Pons (tissue), 1 donor: ENCODE results near the gene TAF3.
"Not testable (repeated sequence)": the region's sequence is repeated elsewhere in the genome, so short reads cannot be mapped to it uniquely, and the experiment has no call there.

ENCODE experiments used
- DNase-seq: peaks from one replicate; pipeline ENCODE4 v3.0.0-alpha.2; 2016; ENCODE audit warnings: low spot score

TAF3 gene

DNA sequence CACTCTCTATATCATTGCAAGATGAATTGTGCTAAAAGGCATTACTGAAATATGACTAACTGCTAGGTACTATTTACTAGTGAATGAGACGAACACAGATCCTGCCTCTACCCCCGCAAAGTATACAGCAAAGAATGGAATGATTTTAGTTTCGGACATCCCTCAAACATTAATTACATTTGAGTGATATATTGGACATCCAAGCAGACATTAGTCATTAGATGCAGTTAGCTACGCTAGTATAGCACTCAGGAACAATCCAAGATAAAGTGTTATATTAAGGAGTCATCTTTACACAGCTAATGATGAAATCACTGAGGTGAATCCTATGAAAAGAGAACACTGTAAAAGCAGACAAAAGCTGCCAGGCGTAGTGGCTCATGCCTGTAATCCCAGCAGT is 7.3 kb upstream of the TAF3 start:
- no peak for DNase-seq

DNA sequence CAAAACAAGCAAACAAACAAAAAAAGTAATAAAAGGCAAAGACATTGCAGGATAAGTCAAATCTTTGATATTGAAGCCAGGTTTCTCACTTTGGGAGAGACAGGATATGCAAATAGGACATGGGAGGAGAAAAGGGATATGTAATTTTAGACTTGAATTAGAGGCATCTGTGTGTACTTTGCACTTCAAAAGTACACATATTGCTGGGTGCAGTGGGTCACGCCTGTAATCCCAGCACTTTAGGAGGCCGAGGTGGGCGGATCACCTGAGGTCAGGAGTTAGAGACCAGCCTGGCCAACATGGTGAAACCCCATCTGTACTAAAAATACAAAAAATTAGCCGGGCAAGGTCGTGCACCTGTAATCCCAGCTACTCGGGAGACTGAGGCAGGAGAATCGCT is 6.6 kb upstream of the TAF3 start:
- DNase-seq: not testable (repeated sequence)

DNA sequence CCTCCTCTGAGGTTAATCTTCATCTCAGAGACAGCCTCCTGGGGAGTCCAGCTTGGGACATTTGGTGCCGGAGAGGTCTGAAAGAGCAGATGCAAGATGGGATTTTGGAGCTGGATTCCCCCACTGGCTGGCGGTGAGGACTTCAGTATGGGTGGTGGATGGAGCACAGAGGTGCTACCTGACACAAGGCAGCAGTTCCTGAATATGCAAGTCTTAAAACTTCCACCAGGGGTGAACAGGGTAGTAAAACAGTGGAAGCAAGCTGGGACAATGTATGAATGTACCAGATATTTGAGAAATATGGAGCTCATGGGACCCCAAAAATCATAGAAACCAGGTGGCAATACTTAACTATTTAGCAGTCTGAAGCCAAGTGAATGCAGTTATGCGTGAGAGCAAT is 4.8 kb upstream of the TAF3 start:
- no peak for DNase-seq

DNA sequence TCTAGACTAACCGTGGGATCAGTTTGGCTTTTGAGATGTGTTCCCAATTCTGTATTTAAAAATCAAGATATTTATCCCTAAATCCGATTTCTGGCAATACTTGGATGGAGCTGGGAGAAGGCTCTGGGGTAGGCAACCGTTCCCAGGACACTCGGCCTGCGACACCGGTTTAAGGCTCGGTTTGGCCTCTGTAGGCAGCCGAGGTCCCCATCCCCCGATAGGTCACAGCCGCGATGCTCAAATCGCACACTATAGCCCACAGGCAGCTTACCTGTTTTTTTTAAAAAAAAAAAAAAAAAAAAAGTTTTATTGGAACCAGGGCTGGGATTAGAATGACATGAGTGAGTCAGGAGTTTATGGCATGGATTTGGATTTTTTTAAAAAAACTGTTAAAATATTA is 729 bp upstream of the TAF3 start:
- no peak for DNase-seq

DNA sequence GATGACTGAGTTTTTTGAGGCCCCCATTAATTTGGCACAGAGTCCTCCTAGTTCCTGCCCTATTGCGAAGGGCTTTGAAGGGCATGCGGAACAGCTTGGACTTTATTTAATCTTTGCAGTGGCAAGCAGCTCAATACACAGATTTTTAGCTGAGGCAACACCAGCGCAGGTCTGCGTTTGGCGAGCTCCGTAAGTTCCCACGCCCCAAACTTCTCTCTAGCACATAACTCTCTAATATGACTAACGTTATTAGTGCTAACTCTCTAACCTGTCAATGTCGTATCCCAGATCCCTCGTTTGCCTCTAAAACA is 366 bp upstream of the TAF3 start:
- no peak for DNase-seq

DNA sequence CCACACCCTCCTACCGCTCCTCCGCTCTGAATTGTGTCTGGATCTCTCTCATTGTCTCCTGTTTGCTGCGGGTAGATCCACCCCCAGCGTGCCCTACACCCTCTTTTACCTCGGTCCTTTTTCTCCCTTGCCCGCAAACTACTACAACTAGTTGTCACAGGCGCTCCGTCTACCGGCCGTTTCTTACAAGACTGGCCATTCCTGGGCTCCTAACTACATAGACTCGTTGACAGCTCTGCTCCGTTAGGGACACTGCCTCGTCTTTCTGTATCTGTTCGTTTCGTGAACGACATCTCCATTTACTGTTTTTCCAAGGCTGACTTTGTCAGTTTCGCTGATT is 786 bp downstream of the TAF3 start:
- DNase-seq: peak; percentile 68

DNA sequence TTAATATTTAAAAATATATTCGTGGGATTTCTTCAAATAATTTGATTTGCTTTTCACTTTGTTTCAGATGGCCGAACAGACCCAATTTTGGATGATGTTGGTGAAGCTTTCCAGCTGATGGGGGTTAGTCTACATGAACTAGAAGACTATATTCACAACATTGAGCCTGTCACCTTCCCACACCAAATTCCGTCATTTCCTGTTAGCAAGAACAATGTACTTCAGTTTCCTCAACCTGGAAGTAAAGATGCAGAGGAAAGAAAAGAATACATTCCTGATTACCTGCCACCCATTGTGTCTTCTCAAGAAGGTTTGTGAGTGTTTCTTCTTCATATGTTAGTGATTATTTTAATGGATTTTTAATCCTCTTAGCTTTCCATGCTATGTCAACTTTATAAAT is 5.9 kb downstream of the TAF3 start:
- DNase-seq: no peak

DNA sequence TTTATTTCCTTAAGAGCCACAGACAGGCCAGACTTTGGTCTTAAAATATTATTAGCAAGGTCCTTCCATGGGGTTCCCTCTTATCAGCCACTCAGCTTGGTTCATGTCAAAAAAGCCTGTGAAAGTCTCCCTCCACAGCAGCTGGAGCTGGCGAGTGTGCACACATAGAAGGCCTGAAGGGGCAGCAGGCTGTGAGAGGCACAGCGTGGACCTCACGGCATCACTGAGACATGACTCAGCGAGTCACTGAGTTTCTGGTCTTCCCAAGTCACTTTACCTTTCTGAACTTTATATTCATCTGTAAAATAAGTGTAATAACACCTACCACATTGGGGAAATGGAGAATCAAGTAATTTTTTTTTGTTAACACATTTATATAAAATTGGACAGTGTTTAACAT is 8.7 kb downstream of the TAF3 start:
- no peak for DNase-seq

DNA sequence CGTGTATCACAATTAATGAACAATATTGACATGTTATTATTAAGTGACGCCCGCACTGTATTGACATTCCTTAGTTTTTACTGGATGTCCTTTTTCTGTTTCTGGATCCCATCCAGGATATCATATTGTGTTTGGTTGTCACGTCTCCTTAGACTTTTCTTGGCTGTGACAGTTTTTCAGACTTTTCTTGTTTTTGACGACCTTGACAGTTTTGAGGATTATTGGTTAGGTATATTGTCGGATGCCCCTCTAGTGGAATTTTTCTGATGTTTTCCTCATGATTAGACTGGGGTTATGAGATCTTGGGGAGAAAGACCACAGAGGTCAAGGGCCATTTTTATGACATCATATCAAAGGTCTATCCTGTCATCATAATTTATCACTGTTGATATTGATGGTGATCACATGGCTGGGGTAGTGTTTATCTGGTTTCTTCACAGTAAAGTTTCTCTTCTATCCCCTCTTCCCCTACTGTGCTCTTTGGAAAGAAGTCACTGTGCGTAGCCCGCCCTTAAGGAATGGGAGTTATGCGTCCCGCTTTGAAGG is 11.1 kb downstream of the TAF3 start:
- DNase-seq: no peak

DNA sequence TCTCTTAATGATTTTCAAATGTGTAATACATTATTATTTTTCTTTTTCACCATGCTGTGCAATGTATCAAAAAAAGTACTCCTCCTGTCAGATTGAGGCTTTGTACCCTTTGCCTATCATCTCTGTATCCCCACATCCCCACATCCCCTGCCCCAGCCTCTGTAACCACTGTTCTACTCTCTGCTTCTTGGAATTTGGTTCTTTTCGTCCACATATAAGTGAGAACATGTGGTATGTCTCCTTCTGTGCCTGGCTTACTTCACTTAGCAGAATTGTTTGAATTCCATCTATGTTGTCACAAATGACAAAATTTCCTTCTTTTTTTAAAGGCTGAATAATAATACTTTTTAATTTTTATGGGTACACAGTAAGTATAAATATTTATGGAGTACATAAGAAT is 13.8 kb downstream of the TAF3 start:
- DNase-seq: no peak

DNA sequence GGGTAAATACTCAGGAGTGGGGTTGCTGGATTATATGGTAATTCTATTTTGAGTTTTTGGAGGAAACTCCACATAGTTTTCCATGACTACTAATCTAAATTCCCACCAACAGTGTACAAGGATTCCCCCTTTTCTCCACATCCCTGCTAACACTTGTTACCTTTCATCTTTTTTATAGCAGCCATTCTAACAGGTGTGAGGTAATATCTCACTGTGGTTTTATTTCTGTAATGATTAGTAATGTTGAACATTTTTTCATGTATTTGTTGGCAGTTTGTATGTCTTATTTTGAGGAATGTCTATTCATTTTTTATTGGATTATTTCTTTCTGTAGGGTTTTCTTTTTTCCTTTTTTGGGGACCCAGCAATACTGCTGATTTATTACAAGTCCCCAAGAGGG is 14.9 kb downstream of the TAF3 start:
- DNase-seq: no peak

DNA sequence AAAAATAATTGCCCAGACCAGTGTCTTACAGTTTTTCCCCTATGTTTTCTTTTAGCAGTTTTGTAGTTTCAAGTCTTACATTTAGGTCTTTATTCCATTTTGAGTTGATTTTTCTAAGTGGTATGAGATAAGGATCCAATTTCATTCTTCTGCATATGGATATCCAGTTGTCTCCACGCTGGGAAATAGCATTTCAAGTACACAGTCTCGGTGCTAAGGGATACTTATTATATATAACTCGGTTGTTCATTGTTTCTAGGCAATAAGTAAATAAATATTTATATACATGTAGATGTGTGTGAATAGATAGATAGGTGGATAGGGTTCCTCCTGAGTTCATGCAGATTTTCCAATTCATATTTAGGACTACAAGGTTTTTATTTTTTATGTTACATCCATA is 16.0 kb downstream of the TAF3 start:
- DNase-seq: no peak

DNA sequence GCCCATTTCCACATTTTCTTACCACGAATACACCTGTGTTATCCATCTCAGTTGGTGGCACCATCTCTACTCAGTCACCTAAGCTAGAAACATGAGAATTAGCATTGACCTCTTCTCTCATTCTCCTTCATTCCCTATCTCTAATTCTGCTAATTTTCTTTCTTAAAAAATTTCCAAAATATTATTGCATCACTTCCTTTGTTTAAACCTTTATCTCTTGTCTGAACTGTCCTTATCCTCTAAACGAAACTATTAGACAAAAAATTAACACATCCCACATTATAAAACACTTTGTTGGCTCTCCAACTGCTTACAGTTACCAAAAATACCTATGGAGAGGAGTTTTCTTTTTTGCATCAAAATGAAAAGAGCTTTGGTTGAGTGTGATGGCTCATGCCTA is 18.3 kb downstream of the TAF3 start:
- no peak for DNase-seq

DNA sequence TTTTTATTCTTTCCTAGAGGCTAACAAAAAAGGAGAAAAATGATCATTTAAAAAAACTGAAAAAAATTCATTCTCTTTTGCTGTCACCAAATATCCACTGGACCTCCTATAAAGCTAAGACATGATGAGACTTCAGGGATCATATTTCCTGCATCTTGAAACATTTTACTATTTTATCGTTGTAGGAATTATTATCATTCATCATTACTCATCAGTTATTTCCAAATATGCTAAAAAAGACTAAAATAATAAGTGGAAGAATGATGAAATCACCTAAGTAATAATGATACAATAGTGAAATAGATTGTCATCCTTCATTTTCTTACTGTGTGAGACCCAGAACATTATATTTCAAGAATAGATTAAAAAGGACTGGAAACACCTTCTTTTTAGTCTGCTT is 28.3 kb downstream of the TAF3 start:
- DNase-seq: no peak

DNA sequence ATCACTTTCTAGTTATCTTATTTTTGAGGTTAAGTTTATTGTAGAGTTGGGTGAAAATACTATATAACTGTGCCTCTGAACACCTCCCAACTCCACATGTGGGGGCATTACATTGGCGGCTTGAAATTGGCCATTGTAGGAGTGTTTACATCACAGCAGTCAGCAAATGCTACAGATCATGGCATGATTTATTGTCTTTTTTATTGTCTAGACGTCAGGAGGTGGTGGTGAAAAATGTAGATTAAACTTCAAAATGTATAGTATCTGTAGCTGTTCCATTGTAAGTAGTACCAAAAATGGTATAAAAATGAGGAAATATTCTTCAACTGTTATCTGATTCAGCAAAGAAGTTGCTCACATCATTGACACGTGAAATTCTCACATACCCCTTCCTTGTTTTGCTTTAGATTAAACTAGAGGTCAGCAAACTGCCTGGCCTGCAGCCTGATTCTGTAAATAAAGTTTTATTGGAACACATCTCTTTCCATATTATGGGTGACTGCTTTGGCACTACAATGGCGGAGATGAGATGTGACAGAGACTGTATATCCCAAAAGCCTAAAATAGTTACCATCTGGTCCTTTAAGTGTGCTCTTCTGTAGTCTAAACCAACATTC is 35.0 kb downstream of the TAF3 start:
- no peak for DNase-seq

DNA sequence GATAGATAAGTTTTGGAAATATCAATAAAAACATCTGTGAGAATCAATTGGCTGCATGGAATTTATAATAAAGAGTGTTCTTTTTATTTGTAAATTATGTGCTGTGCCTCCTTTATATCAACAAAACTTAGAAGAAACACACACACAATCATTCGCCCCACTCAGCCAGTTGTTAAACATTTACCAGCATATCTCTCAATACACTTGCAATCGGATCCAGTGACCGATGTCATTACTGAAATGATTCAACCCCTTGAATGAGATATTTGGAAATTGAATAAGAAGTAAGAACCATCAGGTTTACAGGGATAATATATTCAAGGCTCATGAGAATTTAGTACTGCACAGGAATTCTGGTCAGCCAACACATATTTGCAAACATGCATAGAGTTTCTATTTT is 35.6 kb downstream of the TAF3 start:
- DNase-seq: no peak

DNA sequence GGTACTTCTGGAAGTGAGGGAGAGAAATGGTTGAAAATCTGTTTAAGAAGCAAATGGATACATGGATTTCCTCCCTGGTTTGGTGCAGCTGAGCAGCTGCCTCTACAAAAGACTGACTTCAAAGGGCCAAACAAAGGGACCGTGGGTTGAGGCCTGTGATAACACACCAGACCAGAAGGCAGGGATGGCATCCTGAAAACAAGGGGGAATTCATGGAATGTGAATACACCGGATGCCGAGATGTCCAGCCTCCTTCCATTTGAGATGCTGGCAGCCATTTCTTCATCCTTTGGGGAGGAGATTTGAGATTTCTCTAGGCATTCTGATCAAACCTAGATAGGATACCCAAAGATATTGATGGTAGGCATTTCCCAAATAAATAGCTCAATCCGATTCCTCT is 36.9 kb downstream of the TAF3 start:
- peak; percentile 15 for DNase-seq

DNA sequence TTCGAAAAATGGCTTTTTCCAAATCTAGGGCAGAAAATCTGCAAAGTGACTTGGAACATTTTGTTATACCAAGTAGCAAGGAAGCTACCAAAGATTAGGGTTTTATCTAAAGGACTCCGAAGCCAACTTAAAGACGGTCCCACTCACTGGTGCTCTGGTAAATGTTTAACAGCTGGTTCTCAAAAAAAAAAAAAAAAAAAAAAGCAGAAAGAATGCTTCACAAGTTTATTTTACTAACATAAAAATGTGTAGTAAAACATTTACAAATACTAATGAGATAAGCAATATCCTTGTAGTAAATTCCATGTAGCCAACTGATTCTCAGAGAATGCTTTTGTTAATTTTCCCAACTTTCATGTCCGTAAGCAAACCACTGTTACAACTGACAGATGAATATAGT is 38.4 kb downstream of the TAF3 start:
- no peak for DNase-seq

DNA sequence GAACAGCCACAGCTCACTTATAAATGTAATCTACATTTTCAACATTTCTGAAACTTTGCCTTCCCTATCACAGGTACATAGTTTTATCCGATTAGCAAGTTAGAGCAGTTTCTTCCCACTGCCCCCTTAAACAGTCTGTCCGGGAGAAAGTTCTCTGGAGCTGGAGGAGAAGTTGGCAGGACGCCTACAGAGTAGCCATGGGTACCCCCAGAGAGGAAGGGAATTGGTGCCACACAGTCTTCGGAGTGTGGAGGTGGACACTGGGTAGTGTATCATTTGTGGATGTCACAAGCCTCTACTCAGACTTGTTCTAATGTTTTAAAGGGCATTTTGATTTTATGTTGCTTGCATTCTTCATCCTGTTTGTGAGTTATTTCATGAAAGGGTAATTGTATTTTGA is 39.0 kb downstream of the TAF3 start:
- DNase-seq: peak; percentile 40

DNA sequence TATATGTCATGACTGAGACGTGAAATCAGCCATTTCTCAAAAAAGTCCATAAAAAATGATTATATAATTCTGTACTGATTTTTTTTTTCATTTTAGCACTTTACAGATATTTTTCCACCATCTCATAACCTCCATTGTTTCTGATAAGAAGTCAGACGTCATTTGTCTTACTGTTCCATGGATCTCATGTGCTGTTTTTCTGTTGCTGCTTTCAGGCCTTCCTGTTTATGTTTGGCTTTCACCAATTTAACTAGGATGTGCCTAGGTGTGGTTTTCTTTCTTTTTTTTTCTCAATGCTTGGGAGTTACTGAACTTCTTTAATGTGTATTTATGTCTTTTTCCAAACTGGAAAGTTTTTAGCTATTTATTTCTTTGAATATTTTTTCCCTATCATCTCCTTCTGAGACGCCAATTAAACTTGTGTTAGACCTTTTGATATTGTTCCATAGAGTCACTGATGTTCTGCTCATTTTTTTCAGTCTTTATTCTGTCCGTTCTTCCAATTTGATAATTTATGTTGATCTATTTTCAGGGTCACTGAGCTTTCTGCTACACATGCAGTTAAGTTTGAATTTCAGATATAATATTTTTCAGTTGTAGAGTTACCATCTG is 43.3 kb downstream of the TAF3 start:
- no peak for DNase-seq

DNA sequence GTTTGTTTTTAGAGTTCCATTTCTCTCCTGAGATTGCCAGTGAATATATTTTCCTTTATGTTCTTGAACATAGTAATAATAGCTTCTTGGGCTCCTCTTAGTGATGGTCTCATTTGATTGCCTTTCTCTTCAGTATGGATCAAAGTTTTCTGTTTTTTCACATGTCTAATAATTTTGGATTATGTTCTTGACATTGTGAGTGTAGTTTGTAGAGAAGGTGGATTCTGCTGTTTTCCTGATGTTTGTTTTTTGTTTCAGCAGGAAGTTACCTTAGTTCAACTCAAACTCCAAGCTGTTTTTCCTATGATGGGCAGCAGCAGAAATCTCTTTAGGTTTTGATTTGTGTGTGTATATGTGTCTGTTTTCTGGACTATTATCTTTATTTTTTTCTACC is 43.8 kb downstream of the TAF3 start:
- DNase-seq: no peak

DNA sequence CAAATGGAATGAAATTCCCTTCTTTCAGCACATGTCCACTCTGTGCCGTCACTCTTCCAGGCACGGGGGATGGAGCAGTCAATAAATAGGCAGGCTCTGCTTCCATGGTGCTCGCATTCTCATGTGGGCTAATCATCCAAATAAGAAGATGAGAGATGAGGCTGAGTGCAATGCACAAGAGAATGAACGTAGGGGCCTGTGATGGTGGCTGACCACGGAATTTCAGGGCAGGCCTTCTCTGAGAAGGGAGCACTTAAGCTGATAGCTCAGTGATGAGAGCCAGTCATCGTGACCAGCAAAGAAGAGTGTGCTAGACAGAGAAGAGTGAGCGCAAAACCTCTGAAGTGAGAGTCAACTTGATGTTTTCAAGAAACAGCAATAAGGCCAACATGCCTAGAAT is 47.9 kb downstream of the TAF3 start:
- DNase-seq: no peak

DNA sequence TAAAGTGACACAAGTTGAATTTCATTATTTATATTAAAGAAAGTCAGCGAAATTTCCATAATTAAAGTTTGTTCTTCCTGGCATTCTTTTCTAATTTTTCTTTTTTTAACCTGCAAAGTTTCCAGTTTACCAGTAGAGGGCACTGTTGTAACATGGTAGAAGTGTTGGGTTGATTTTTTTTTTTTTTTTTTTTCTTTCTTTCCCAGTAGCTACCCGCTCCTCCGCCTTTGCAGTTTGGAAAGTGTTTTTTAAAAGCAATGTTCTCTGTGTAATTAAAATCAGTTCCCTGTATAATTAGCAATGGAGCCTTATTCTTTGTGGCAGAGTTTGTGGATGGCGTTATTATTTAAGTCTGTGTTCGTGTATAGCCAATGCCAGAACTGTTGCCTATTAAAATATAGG is 53.7 kb downstream of the TAF3 start:
- peak; percentile 30 for DNase-seq

DNA sequence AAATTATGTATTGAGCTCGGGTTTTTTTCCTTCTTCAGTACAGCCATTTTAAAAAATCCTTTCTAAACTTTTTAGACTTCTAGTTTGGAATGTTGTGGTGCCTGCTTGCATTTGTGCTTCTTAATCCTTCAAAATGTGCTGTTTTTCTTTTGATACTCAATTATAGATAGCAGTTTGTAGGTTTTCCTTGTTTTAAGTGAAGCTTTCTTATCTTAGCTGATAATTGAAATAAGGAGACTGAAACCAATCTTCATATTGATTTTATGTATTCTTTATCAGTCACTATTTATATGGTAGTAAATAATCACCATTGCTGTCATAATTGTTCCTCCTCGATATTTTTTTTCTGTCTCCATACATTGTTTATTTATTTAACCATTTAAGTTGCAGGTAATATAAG is 56.6 kb downstream of the TAF3 start:
- no peak for DNase-seq
